ENCODE results near the gene LRRFIP1.

- TF ChIP-seq, protein P1, sequence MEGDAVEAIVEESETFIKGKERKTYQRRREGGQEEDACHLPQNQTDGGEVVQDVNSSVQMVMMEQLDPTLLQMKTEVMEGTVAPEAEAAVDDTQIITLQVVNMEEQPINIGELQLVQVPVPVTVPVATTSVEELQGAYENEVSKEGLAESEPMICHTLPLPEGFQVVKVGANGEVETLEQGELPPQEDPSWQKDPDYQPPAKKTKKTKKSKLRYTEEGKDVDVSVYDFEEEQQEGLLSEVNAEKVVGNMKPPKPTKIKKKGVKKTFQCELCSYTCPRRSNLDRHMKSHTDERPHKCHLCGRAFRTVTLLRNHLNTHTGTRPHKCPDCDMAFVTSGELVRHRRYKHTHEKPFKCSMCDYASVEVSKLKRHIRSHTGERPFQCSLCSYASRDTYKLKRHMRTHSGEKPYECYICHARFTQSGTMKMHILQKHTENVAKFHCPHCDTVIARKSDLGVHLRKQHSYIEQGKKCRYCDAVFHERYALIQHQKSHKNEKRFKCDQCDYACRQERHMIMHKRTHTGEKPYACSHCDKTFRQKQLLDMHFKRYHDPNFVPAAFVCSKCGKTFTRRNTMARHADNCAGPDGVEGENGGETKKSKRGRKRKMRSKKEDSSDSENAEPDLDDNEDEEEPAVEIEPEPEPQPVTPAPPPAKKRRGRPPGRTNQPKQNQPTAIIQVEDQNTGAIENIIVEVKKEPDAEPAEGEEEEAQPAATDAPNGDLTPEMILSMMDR (optimal IDR thresholded peaks at IDR 0.05 in 1 of 3, IDR thresholded peaks at IDR 0.05 in 1 of 3, conservative IDR thresholded peaks at IDR 0.05 in 1 of 3; ENCODE audit: extremely low read depth in 1 of 3, insufficient read depth in 2 of 3, low read length in 3 of 3) = no peak
- no peak for TF ChIP-seq EZH2 (IDR thresholded peaks at IDR 0.05; ENCODE audit: low read length)
Measured at GRCh38 chr2:237643066-237643465, 15.7 kb downstream of the LRRFIP1 start.
